Naive B cell (primary cell): Measurements from ENCODE around the gene UNC45B. TPM values are rescaled to one million over a fixed set of nuclear protein-coding genes. Genes with fewer than 3 reads are reported as not detected.
A peak's percentile ranks its signal among the peaks of the same experiment; 100 is the strongest.
"Not testable (repeated sequence)": the region's sequence is repeated elsewhere in the genome, so short reads cannot be mapped to it uniquely, and the experiment has no call there.

Experiments
- ATAC-seq, 2 donors: fragments of 150-1000 bp; cut with Tn5 transposase; 2 replicates each; pipeline ENCODE4 v1.10.0; 2021; ENCODE audit warnings: low read depth in 2 of 2, mild to moderate bottlenecking in 2 of 2, moderate library complexity in 2 of 2
- DNase-seq: peaks from one replicate; pipeline ENCODE4 v3.0.0; 2022
- H3K27ac Mint-ChIP-seq, 6 donors: one replicate each; pipeline ENCODE4 v1.8.0; 2020 to 2022; ENCODE audit warnings: mild to moderate bottlenecking in 6 of 6, mixed read lengths in 6 of 6, moderate library complexity in 5 of 6, inconsistent platforms in 2 of 6
- H3K27me3 Mint-ChIP-seq, 3 donors: one replicate each; pipeline ENCODE4 v1.8.0; 2021 to 2022; ENCODE audit warnings: mixed read lengths in 3 of 3, mild to moderate bottlenecking in 1 of 3
- H3K36me3 Mint-ChIP-seq, 2 donors: one replicate each; pipeline ENCODE4 v1.8.0; 2020 to 2022; ENCODE audit warnings: mixed read lengths in 2 of 2, inconsistent platforms in 1 of 2, mild to moderate bottlenecking in 1 of 2
- H3K4me1 Mint-ChIP-seq, 3 donors: one replicate each; pipeline ENCODE4 v1.8.0; 2020 to 2022; ENCODE audit warnings: mixed read lengths in 3 of 3, inconsistent platforms in 1 of 3, mild to moderate bottlenecking in 1 of 3, moderate library complexity in 1 of 3
- H3K4me3 Mint-ChIP-seq, 8 donors: one replicate each; pipeline ENCODE4 v1.8.0; 2020 to 2022; ENCODE audit warnings: mild to moderate bottlenecking in 8 of 8, mixed read lengths in 8 of 8, moderate library complexity in 8 of 8, inconsistent platforms in 2 of 8
- H3K9me3 Mint-ChIP-seq, 7 donors: one replicate each; pipeline ENCODE4 v1.8.0; 2020 to 2022; ENCODE audit warnings: mixed read lengths in 7 of 7, mild to moderate bottlenecking in 5 of 7, inconsistent platforms in 2 of 7, moderate library complexity in 1 of 7
- polyA plus RNA-seq, 6 donors: library from polyadenylated mRNA; unstranded; fragments of 300-500 nt; fragmentation: Illumina TruSeq; gene quantifications; one replicate each; pipeline ENCODE4 v1.2.3, GENCODE V29; 2021; ENCODE audit warnings: low read depth in 6 of 6

The UNC45B gene
- polyA plus RNA-seq, 6 donors from 2014 or later: not detected

- Mint-ChIP-seq H3K4me3 (no peak overlapping the region), H3K36me3 (no peaks in the 10 kb centered on the region), H3K4me1 (no peaks in the 10 kb centered on the region), H3K27me3 (peaks cover 25 to 56% (median 40%) of the 10 kb centered on the region in 3 donors), H3K27ac (no peak overlapping the region), H3K9me3 (peaks cover 0 to 2% (median 0%) of the 10 kb centered on the region in 7 donors)
- ATAC-seq: no peak
- no peak for DNase-seq
Measured at GRCh38 chr17:35189291-35189690, 41.7 kb downstream of the UNC45B start.

GRCh38 chr17:35191001-35191695 lies 43.5 kb downstream of the UNC45B start:
- H3K27me3 Mint-ChIP-seq: peaks cover 22 to 48% (median 22%) of the 10 kb centered on the region in 3 donors
- DNase-seq (no peak), ATAC-seq (no peak)
- no peak overlapping the region for H3K4me3 Mint-ChIP-seq
- H3K36me3 Mint-ChIP-seq: no peaks in the 10 kb centered on the region
- H3K4me1 Mint-ChIP-seq: no peaks in the 10 kb centered on the region
- no peak overlapping the region for H3K27ac Mint-ChIP-seq
- peaks cover 0 to 6% (median 5%) of the 10 kb centered on the region in 7 donors for H3K9me3 Mint-ChIP-seq

- ATAC-seq (no peak), DNase-seq (no peak)
- Mint-ChIP-seq H3K27me3 (peaks cover 10 to 34% (median 19%) of the 10 kb centered on the region in 3 donors), H3K36me3 (no peaks in the 10 kb centered on the region), H3K4me3 (no peak overlapping the region), H3K4me1 (no peaks in the 10 kb centered on the region), H3K27ac (no peak overlapping the region), H3K9me3 (peaks cover 0 to 18% (median 12%) of the 10 kb centered on the region in 7 donors)
Measured at GRCh38 chr17:35192708-35193107, 45.1 kb downstream of the UNC45B start.

GRCh38 chr17:35194001-35194400 lies 46.4 kb downstream of the UNC45B start, which contains the start of gene SLC35G3:
Gene SLC35G3 (minus strand): TSS chr17:35194393. CDS start chr17:35194307, 86 bp downstream.
- H3K36me3 Mint-ChIP-seq: not testable (repeated sequence)

GRCh38 chr17:35195062-35195461 lies 47.4 kb downstream of the UNC45B start:
- not testable (repeated sequence) for DNase-seq, H3K27ac Mint-ChIP-seq, H3K4me1 Mint-ChIP-seq, ATAC-seq, H3K4me3 Mint-ChIP-seq
- peaks cover 10 to 42% (median 30%) of the 10 kb centered on the region in 3 donors for H3K27me3 Mint-ChIP-seq
- H3K36me3 Mint-ChIP-seq: peaks cover 0 to 11% of the 10 kb centered on the region in 2 donors
- peaks cover 4 to 29% (median 27%) of the 10 kb centered on the region in 7 donors for H3K9me3 Mint-ChIP-seq

More at GRCh38 chr17:35194001-35194400, 46.4 kb downstream of the UNC45B start, which contains the start of gene SLC35G3:
- DNase-seq, H3K4me1 Mint-ChIP-seq, H3K4me3 Mint-ChIP-seq, H3K27ac Mint-ChIP-seq, ATAC-seq: not testable (repeated sequence)
- H3K27me3 Mint-ChIP-seq: peaks cover 10 to 32% (median 19%) of the 10 kb centered on the region in 3 donors
- H3K9me3 Mint-ChIP-seq: peaks cover 0 to 18% (median 16%) of the 10 kb centered on the region in 7 donors

GRCh38 chr17:35202582-35202981 lies 55.0 kb downstream of the UNC45B start:
- H3K4me3 Mint-ChIP-seq, H3K27ac Mint-ChIP-seq, ATAC-seq, DNase-seq, H3K4me1 Mint-ChIP-seq: not testable (repeated sequence)
- peaks cover 16 to 63% (median 49%) of the 10 kb centered on the region in 3 donors for H3K27me3 Mint-ChIP-seq
- H3K9me3 Mint-ChIP-seq: peaks cover 8 to 42% (median 27%) of the 10 kb centered on the region in 7 donors
- peaks cover 9 to 22% of the 10 kb centered on the region in 2 donors for H3K36me3 Mint-ChIP-seq

- Mint-ChIP-seq H3K27ac (no peak overlapping the region), H3K27me3 (peaks cover 41 to 73% (median 70%) of the 10 kb centered on the region in 3 donors), H3K4me3 (no peak overlapping the region), H3K4me1 (peaks cover 0 to 8% (median 7%) of the 10 kb centered on the region in 3 donors), H3K9me3 (peaks cover 0 to 4% (median 0%) of the 10 kb centered on the region in 7 donors), H3K36me3 (peaks cover 0 to 5% of the 10 kb centered on the region in 2 donors)
- ATAC-seq (no peak), DNase-seq (no peak)
Measured at GRCh38 chr17:35210741-35211140, 63.1 kb downstream of the UNC45B start.

- Mint-ChIP-seq H3K27me3 (peaks cover 42 to 60% (median 58%) of the 10 kb centered on the region in 3 donors), H3K4me3 (no peak overlapping the region), H3K9me3 (peaks cover 0 to 4% (median 0%) of the 10 kb centered on the region in 7 donors), H3K27ac (no peak overlapping the region), H3K36me3 (no peaks in the 10 kb centered on the region), H3K4me1 (peaks cover 0 to 8% (median 7%) of the 10 kb centered on the region in 3 donors)
- ATAC-seq (no peak), DNase-seq (no peak)
Measured at GRCh38 chr17:35212668-35213067, 65.1 kb downstream of the UNC45B start.

- Mint-ChIP-seq H3K36me3 (no peaks in the 10 kb centered on the region), H3K4me1 (peaks cover 0 to 8% (median 7%) of the 10 kb centered on the region in 3 donors), H3K27ac (no peak overlapping the region), H3K4me3 (no peak overlapping the region), H3K9me3 (peaks cover 0 to 4% (median 0%) of the 10 kb centered on the region in 7 donors), H3K27me3 (peaks cover 42 to 57% (median 55%) of the 10 kb centered on the region in 3 donors)
- no peak for DNase-seq
- no peak for ATAC-seq
Measured at GRCh38 chr17:35213412-35213940, 65.9 kb downstream of the UNC45B start.

- ATAC-seq (no peak), DNase-seq (no peak)
- H3K9me3 Mint-ChIP-seq: peaks cover 0 to 4% (median 0%) of the 10 kb centered on the region in 7 donors
- no peaks in the 10 kb centered on the region for H3K36me3 Mint-ChIP-seq
- H3K4me3 Mint-ChIP-seq: no peak overlapping the region
- peaks cover 0 to 8% (median 7%) of the 10 kb centered on the region in 3 donors for H3K4me1 Mint-ChIP-seq
- H3K27me3 Mint-ChIP-seq: peaks cover 45 to 55% (median 49%) of the 10 kb centered on the region in 3 donors
- peak overlapping the region in 1 of 6 donors; percentile 40 for H3K27ac Mint-ChIP-seq
Measured at GRCh38 chr17:35214192-35214591, 66.6 kb downstream of the UNC45B start.

GRCh38 chr17:35214631-35215273 lies 67.1 kb downstream of the UNC45B start:
- H3K27ac Mint-ChIP-seq: peak overlapping the region in 1 of 6 donors; percentile 40
- H3K4me3 Mint-ChIP-seq: no peak overlapping the region
- peaks cover 0 to 8% (median 7%) of the 10 kb centered on the region in 3 donors for H3K4me1 Mint-ChIP-seq
- ATAC-seq: no peak
- no peak for DNase-seq
- H3K9me3 Mint-ChIP-seq: peaks cover 0 to 3% (median 0%) of the 10 kb centered on the region in 7 donors
- H3K27me3 Mint-ChIP-seq: peaks cover 43 to 49% (median 46%) of the 10 kb centered on the region in 3 donors
- H3K36me3 Mint-ChIP-seq: no peaks in the 10 kb centered on the region

GRCh38 chr17:35217107-35217506 lies 69.5 kb downstream of the UNC45B start:
- no peak overlapping the region for H3K27ac Mint-ChIP-seq
- H3K27me3 Mint-ChIP-seq: peaks cover 31 to 49% (median 39%) of the 10 kb centered on the region in 3 donors
- no peaks in the 10 kb centered on the region for H3K36me3 Mint-ChIP-seq
- DNase-seq (no peak), ATAC-seq (no peak)
- H3K9me3 Mint-ChIP-seq: peaks cover 0 to 6% (median 0%) of the 10 kb centered on the region in 7 donors
- H3K4me1 Mint-ChIP-seq: peaks cover 0 to 8% (median 7%) of the 10 kb centered on the region in 3 donors
- no peak overlapping the region for H3K4me3 Mint-ChIP-seq

GRCh38 chr17:35218915-35219314 lies 71.3 kb downstream of the UNC45B start:
- H3K9me3 Mint-ChIP-seq: peaks cover 0 to 18% (median 6%) of the 10 kb centered on the region in 7 donors
- peaks cover 24 to 48% (median 37%) of the 10 kb centered on the region in 3 donors for H3K27me3 Mint-ChIP-seq
- no peak for DNase-seq
- ATAC-seq: no peak
- H3K4me1 Mint-ChIP-seq: peaks cover 0 to 8% (median 7%) of the 10 kb centered on the region in 3 donors
- no peaks in the 10 kb centered on the region for H3K36me3 Mint-ChIP-seq
- no peak overlapping the region for H3K27ac Mint-ChIP-seq
- no peak overlapping the region for H3K4me3 Mint-ChIP-seq
